ENCODE results near the gene SPHK2. TPM values are rescaled to one million over a fixed set of nuclear protein-coding genes. Genes with fewer than 3 reads are reported as not detected.

Gene SPHK2
- polyA plus RNA-seq, 1 of the 3 experiments (the other 2 are of a cell fraction) = 14.8 TPM

DNA sequence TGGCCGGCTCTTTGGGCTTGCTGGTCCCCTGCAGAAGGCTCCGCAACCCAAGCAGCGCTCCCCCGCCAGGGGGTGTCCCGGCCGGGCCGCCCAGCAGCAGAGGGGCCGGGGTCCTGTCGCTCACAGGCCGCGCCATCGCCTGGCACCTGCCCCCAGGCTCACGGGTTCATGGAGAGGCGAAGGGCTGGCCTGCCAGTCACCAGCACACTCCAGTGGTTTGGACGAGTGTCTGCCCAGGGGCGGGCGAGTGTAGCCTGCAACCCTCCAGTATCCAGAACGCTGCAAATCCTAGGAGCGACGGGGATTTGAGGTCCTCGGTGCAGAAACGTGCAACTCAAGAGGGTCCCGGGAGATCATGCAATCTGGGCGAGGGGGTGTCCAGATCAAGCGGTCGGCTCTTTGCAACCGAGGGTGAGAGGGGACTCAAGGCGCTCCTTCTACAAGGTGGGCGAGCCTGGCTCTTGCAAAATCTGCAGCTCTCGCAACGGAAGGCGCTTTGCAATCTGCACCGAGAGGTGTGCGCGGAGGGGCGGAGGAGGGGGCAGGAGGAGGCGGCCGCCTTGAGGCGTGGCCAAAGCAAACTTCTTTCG is 17.6 kb downstream of the SPHK2 start, which contains the start of gene DBP:
DBP (minus strand) TSS at position 521 of the 590 bp plus-strand sequence; CDS start at position 136, 385 bp downstream.
- Histone ChIP-seq H2AFZ (ENCODE audit: low read depth) (peak within 1 kb of the TSS; percentile 89), H3K9me3 (no peaks in the 10 kb centered on the region), H3K4me3 (ENCODE audit: low read depth in 2 of 2, low read length in 1 of 2) (peak within 1 kb of the TSS; percentile 74 to 79), H3K4me2 (peak within 1 kb of the TSS; percentile 99), H3K27me3 (ENCODE audit: insufficient read depth) (no peaks in the 10 kb centered on the region), H3K79me2 (ENCODE audit: insufficient read depth) (no peaks in the 10 kb centered on the region; the same call in 1 of the 2 replicates), H3K36me3 (replicated peaks in 1 of 2; ENCODE audit: control insufficient read depth in 1 of 2, insufficient read depth in 2 of 2, low read length in 1 of 2) (peaks cover 0 to 6% of the 10 kb centered on the region in 2 experiments), H4K20me1 (ENCODE audit: insufficient read depth) (no peaks in the 10 kb centered on the region), H3K4me1 (ENCODE audit: control insufficient read depth in 1 of 2, insufficient read depth in 2 of 2, low read depth in 1 of 2, low read length in 1 of 2) (peaks cover 31 to 39% of the 10 kb centered on the region in 2 experiments), H3F3A (replicated peaks; ENCODE audit: insufficient read depth) (peaks cover 30% of the 10 kb centered on the region), H3K9me2 (no peaks in the 10 kb centered on the region), H3K27ac (ENCODE audit: low read depth in 2 of 2, low read length in 1 of 2) (peak within 1 kb of the TSS; percentile 99), H3K9ac (peak within 1 kb of the TSS; percentile 96)
- DNase-seq = peak; percentile 61
- POLR2A ChIA-PET = no interaction called here
- CTCF ChIA-PET = interaction anchor here (1.0 to 1.3 kb wide), 2 partner anchors 51 to 205 kb away, joined by 3 to 4 read pairs; no protein-coding TSS in a partner anchor
- WGBS (ENCODE audit: low lambda C conversion rate) = 2% methylated on average over 11 of the region's 40 CpGs
- peak; percentile 29; the same call in 1 of the 2 replicates for TF ChIP-seq YY1 (IDR thresholded peaks at IDR 0.05; ENCODE audit: low read depth)
- TF ChIP-seq, protein P1, sequence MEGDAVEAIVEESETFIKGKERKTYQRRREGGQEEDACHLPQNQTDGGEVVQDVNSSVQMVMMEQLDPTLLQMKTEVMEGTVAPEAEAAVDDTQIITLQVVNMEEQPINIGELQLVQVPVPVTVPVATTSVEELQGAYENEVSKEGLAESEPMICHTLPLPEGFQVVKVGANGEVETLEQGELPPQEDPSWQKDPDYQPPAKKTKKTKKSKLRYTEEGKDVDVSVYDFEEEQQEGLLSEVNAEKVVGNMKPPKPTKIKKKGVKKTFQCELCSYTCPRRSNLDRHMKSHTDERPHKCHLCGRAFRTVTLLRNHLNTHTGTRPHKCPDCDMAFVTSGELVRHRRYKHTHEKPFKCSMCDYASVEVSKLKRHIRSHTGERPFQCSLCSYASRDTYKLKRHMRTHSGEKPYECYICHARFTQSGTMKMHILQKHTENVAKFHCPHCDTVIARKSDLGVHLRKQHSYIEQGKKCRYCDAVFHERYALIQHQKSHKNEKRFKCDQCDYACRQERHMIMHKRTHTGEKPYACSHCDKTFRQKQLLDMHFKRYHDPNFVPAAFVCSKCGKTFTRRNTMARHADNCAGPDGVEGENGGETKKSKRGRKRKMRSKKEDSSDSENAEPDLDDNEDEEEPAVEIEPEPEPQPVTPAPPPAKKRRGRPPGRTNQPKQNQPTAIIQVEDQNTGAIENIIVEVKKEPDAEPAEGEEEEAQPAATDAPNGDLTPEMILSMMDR (IDR thresholded peaks at IDR 0.05) = peak; percentile 25; the same call in 1 of the 2 replicates
- 0 out of 2 replicates have a peak, but pooled peaks have one; percentile 8 for TF ChIP-seq RAD21 (IDR thresholded peaks at IDR 0.05; ENCODE audit: low read length)
- no peak for TF ChIP-seq MEF2A (IDR thresholded peaks at IDR 0.05; ENCODE audit: borderline replicate concordance, low read depth)
- 0 out of 2 replicates have a peak, but pooled peaks have one; percentile 27 for TF ChIP-seq TAF1 (IDR thresholded peaks at IDR 0.05; ENCODE audit: borderline replicate concordance, low read depth, low read length)

DNA sequence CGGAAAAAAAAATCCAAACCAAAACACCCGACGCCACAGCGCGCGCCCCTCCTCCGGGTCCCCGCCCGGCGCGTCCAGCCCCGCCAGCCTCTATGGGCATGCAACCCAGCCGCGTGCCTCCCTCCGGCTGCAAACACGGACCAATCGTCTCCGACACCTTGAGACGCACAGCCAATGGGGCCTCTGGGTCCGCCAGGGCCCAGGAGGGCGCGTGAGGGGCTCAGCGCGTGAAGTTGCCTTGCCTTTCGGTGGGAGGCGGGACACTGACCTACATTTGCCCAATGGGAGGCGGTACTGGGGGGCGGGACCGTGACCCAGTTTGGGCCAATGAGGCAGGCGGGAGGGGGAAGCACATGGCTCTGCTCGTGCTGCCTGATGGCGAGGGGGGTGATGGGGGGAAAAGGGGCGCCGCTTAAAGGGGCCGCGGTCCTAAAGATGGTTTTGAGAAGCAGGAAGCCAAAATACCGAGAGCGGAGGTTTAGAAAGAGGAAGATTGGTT is 18.2 kb downstream of the SPHK2 start:
- ChIA-PET CTCF (interaction anchor here (0.7 to 1.3 kb wide), 2 partner anchors 50 to 509 kb away, joined by 3 to 4 read pairs; no protein-coding TSS in a partner anchor), POLR2A (no interaction called here)
- Histone ChIP-seq H3K4me3 (ENCODE audit: low read depth in 2 of 2, low read length in 1 of 2) (peak overlapping the region; percentile 74 to 79), H3K36me3 (replicated peaks in 1 of 2; ENCODE audit: control insufficient read depth in 1 of 2, insufficient read depth in 2 of 2, low read length in 1 of 2) (peaks cover 0 to 5% of the 10 kb centered on the region in 2 experiments), H3K9me2 (no peaks in the 10 kb centered on the region), H3K27me3 (ENCODE audit: insufficient read depth) (no peaks in the 10 kb centered on the region), H2AFZ (ENCODE audit: low read depth) (peak overlapping the region; percentile 89), H3K79me2 (ENCODE audit: insufficient read depth) (no peaks in the 10 kb centered on the region; the same call in 1 of the 2 replicates), H3K4me2 (peak overlapping the region; percentile 99), H3F3A (replicated peaks; ENCODE audit: insufficient read depth) (peaks cover 30% of the 10 kb centered on the region), H3K9ac (peak overlapping the region; percentile 96), H4K20me1 (ENCODE audit: insufficient read depth) (no peaks in the 10 kb centered on the region), H3K9me3 (no peaks in the 10 kb centered on the region), H3K4me1 (ENCODE audit: control insufficient read depth in 1 of 2, insufficient read depth in 2 of 2, low read depth in 1 of 2, low read length in 1 of 2) (peaks cover 31 to 39% of the 10 kb centered on the region in 2 experiments), H3K27ac (ENCODE audit: low read depth in 2 of 2, low read length in 1 of 2) (peak overlapping the region; percentile 99)
- WGBS (ENCODE audit: low lambda C conversion rate) = 2% methylated on average over 24 of the region's 38 CpGs
- peak; percentile 91 for DNase-seq
- TF ChIP-seq NRF1 (IDR thresholded peaks at IDR 0.05; ENCODE audit: low read depth, low read length) (0 out of 2 replicates have a peak, but pooled peaks have one; percentile 29), CHD2 (IDR thresholded peaks at IDR 0.05; ENCODE audit: low read length, partially characterized antibody) (peak; percentile 77), NFIC (IDR thresholded peaks at IDR 0.05; ENCODE audit: borderline replicate concordance) (no peak), FOXM1 (IDR thresholded peaks at IDR 0.05; ENCODE audit: low read depth) (no peak), MXI1 (IDR thresholded peaks at IDR 0.05; ENCODE audit: low read depth, low read length) (peak; percentile 89), GABPA (IDR thresholded peaks at IDR 0.05; ENCODE audit: low read depth) (no peak), RFX5 (IDR thresholded peaks at IDR 0.05; ENCODE audit: low read length) (peak; percentile 75), TCF12 (IDR thresholded peaks at IDR 0.05) (0 out of 2 replicates have a peak, but pooled peaks have one; percentile 4), SMC3 (IDR thresholded peaks at IDR 0.05; ENCODE audit: low read depth, low read length) (no peak), MEF2A (IDR thresholded peaks at IDR 0.05; ENCODE audit: borderline replicate concordance, low read depth) (no peak)
- TF ChIP-seq, protein P2, sequence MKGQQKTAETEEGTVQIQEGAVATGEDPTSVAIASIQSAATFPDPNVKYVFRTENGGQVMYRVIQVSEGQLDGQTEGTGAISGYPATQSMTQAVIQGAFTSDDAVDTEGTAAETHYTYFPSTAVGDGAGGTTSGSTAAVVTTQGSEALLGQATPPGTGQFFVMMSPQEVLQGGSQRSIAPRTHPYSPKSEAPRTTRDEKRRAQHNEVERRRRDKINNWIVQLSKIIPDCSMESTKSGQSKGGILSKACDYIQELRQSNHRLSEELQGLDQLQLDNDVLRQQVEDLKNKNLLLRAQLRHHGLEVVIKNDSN (IDR thresholded peaks at IDR 0.05; ENCODE audit: borderline replicate concordance, low read depth) = peak; percentile 60; the same call in 1 of the 2 replicates
- TF ChIP-seq, protein P3, sequence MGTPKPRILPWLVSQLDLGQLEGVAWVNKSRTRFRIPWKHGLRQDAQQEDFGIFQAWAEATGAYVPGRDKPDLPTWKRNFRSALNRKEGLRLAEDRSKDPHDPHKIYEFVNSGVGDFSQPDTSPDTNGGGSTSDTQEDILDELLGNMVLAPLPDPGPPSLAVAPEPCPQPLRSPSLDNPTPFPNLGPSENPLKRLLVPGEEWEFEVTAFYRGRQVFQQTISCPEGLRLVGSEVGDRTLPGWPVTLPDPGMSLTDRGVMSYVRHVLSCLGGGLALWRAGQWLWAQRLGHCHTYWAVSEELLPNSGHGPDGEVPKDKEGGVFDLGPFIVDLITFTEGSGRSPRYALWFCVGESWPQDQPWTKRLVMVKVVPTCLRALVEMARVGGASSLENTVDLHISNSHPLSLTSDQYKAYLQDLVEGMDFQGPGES (IDR thresholded peaks at IDR 0.05; ENCODE audit: low read depth, low read length) = peak; percentile 61; the same call in 1 of the 2 replicates
- TF ChIP-seq, protein P1 (IDR thresholded peaks at IDR 0.05) = no peak
- TF ChIP-seq, protein P4, sequence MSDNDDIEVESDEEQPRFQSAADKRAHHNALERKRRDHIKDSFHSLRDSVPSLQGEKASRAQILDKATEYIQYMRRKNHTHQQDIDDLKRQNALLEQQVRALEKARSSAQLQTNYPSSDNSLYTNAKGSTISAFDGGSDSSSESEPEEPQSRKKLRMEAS (IDR thresholded peaks at IDR 0.05; ENCODE audit: low read depth) = peak; percentile 99
- TF ChIP-seq, protein P5, sequence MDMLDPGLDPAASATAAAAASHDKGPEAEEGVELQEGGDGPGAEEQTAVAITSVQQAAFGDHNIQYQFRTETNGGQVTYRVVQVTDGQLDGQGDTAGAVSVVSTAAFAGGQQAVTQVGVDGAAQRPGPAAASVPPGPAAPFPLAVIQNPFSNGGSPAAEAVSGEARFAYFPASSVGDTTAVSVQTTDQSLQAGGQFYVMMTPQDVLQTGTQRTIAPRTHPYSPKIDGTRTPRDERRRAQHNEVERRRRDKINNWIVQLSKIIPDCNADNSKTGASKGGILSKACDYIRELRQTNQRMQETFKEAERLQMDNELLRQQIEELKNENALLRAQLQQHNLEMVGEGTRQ (IDR thresholded peaks at IDR 0.05; ENCODE audit: borderline replicate concordance, low read depth, low read length) = peak; percentile 48; the same call in 1 of the 2 replicates

Measured in SK-N-SH (cell line).